Measurements from ENCODE around the gene PTPN6.

The PTPN6 gene

GRCh38 chr12:6942331-6942665 is 8.9 kb upstream of the PTPN6 start:
- no peak for DNase-seq

- peak; percentile 100 for DNase-seq
Observed at GRCh38 chr12:6943389-6943721, 7.8 kb upstream of the PTPN6 start.

GRCh38 chr12:6943722-6944380 is 7.3 kb upstream of the PTPN6 start, which contains the start of the genes C12orf57 and RNU7-1:
C12orf57 (plus strand) TSS chr12:6944022; CDS start chr12:6944122, 100 bp downstream.
RNU7-1 (plus strand) TSS chr12:6943816.
- peak; percentile 100 for DNase-seq

- peak; percentile 100 for DNase-seq
Observed at GRCh38 chr12:6944381-6945186, 6.6 kb upstream of the PTPN6 start.

- DNase-seq = no peak
Observed at GRCh38 chr12:6945613-6946012, 5.5 kb upstream of the PTPN6 start.

GRCh38 chr12:6946033-6946919 is 4.9 kb upstream of the PTPN6 start:
- peak; percentile 100 for DNase-seq

- no peak for DNase-seq
Observed at GRCh38 chr12:6946920-6947374, 4.2 kb upstream of the PTPN6 start.

- DNase-seq = no peak
Observed at GRCh38 chr12:6947615-6948014, 3.5 kb upstream of the PTPN6 start.

GRCh38 chr12:6948873-6949594 is 2.1 kb upstream of the PTPN6 start:
- DNase-seq = no peak

- DNase-seq = no peak
Observed at GRCh38 chr12:6950401-6950801, 755 bp upstream of the PTPN6 start.

- no peak for DNase-seq
Observed at GRCh38 chr12:6951551-6952120, 480 bp downstream of the PTPN6 start.

- DNase-seq = no peak
Observed at GRCh38 chr12:6952121-6952862, 1.1 kb downstream of the PTPN6 start.

- no peak for DNase-seq
Observed at GRCh38 chr12:6952863-6953441, 1.8 kb downstream of the PTPN6 start.

- no peak for DNase-seq
Observed at GRCh38 chr12:6953442-6954315, 2.5 kb downstream of the PTPN6 start.

- no peak for DNase-seq
Observed at GRCh38 chr12:6954316-6955107, 3.4 kb downstream of the PTPN6 start.

GRCh38 chr12:6955108-6956020 is 4.2 kb downstream of the PTPN6 start:
- DNase-seq = no peak

GRCh38 chr12:6956021-6956727 is 5.0 kb downstream of the PTPN6 start:
- DNase-seq = no peak

Data from NCI-H2171 (cell line).